Measurements from ENCODE around the gene BORCS6.
A peak's percentile ranks its signal among the peaks of the same experiment; 100 is the strongest.

BORCS6 gene

GRCh38 chr17:8141741-8142140 is 48.2 kb downstream of the BORCS6 start:
- Histone ChIP-seq H3K4me3 (replicated peaks; ENCODE audit: insufficient read depth, low read length) (no peak overlapping the region), H3K27ac (replicated peaks) (no peak overlapping the region), H3K27me3 (ENCODE audit: insufficient read depth, poor library complexity, severe bottlenecking) (no peaks in the 10 kb centered on the region)
- no peak for TF ChIP-seq CTCF (IDR thresholded peaks at IDR 0.05; ENCODE audit: insufficient read depth, low read length)
- no peak for TF ChIP-seq REST (IDR thresholded peaks at IDR 0.05; ENCODE audit: insufficient replicate concordance, low read depth)
- no peak for TF ChIP-seq SPI1 (IDR thresholded peaks at IDR 0.05; ENCODE audit: borderline replicate concordance, low read depth)
- TF ChIP-seq POLR2AphosphoS5 (IDR thresholded peaks at IDR 0.05; ENCODE audit: low read depth) = no peak
- no peak for TF ChIP-seq GABPA (IDR thresholded peaks at IDR 0.05; ENCODE audit: low read depth)
- no peak for DNase-seq (ENCODE audit: low read depth in 1 of 2, low spot score in 1 of 2)

GRCh38 chr17:8141045-8141444 is 48.9 kb downstream of the BORCS6 start:
- no peak for TF ChIP-seq SPI1 (IDR thresholded peaks at IDR 0.05; ENCODE audit: borderline replicate concordance, low read depth)
- no peak for DNase-seq (ENCODE audit: low read depth in 1 of 2, low spot score in 1 of 2)
- H3K27me3 ChIP-seq (ENCODE audit: insufficient read depth, poor library complexity, severe bottlenecking) = no peaks in the 10 kb centered on the region
- no peak overlapping the region for H3K4me3 ChIP-seq (replicated peaks; ENCODE audit: insufficient read depth, low read length)
- no peak overlapping the region for H3K27ac ChIP-seq (replicated peaks)

- Histone ChIP-seq H3K27me3 (ENCODE audit: insufficient read depth, poor library complexity, severe bottlenecking) (no peaks in the 10 kb centered on the region), H3K27ac (replicated peaks) (no peak overlapping the region)
- no peak for TF ChIP-seq POLR2AphosphoS5 (IDR thresholded peaks at IDR 0.05; ENCODE audit: low read depth)
- TF ChIP-seq CTCF (IDR thresholded peaks at IDR 0.05; ENCODE audit: insufficient read depth, low read length) = no peak
- no peak for TF ChIP-seq SPI1 (IDR thresholded peaks at IDR 0.05; ENCODE audit: borderline replicate concordance, low read depth)
- no peak for TF ChIP-seq REST (IDR thresholded peaks at IDR 0.05; ENCODE audit: insufficient replicate concordance, low read depth)
- TF ChIP-seq GABPA (IDR thresholded peaks at IDR 0.05; ENCODE audit: low read depth) = no peak
Observed at GRCh38 chr17:8140065-8141029, 49.6 kb downstream of the BORCS6 start.

GRCh38 chr17:8138672-8139371 is 51.2 kb downstream of the BORCS6 start:
- Histone ChIP-seq H3K27ac (replicated peaks) (peak overlapping the region; percentile 69), H3K4me3 (replicated peaks; ENCODE audit: insufficient read depth, low read length) (peak overlapping the region; percentile 42), H3K27me3 (ENCODE audit: insufficient read depth, poor library complexity, severe bottlenecking) (no peaks in the 10 kb centered on the region)
- peak; percentile 57 to 85 for DNase-seq (ENCODE audit: low read depth in 1 of 2, low spot score in 1 of 2)
- TF ChIP-seq SPI1 (IDR thresholded peaks at IDR 0.05; ENCODE audit: borderline replicate concordance, low read depth) (no peak), CTCF (IDR thresholded peaks at IDR 0.05; ENCODE audit: insufficient read depth, low read length) (peak; percentile 40), REST (IDR thresholded peaks at IDR 0.05; ENCODE audit: insufficient replicate concordance, low read depth) (no peak), GABPA (IDR thresholded peaks at IDR 0.05; ENCODE audit: low read depth) (no peak), POLR2AphosphoS5 (IDR thresholded peaks at IDR 0.05; ENCODE audit: low read depth) (no peak)

More at GRCh38 chr17:8140065-8141029, 49.6 kb downstream of the BORCS6 start:
- H3K4me3 ChIP-seq (replicated peaks; ENCODE audit: insufficient read depth, low read length) = no peak overlapping the region
- DNase-seq (ENCODE audit: low read depth in 1 of 2, low spot score in 1 of 2) = no peak

Measured in HL-60 (cell line).